GM23248 (cell line): ENCODE results near the gene SPATA2L.
"Not testable (repeated sequence)": the region's sequence is repeated elsewhere in the genome, so short reads cannot be mapped to it uniquely, and the experiment has no call there.

ENCODE experiments used
- EZH2 ChIP-seq: fragments of 200-600 bp; sonication (generic); IDR thresholded peaks from 2 replicates; pipeline ENCODE4 v1.6.1; 2018; ENCODE audit warnings: antibody characterized with exemption, mild to moderate bottlenecking; ENCODE audit not compliant: insufficient read depth, poor library complexity, severe bottlenecking
- EZH2phosphoT487 ChIP-seq: fragments of 200-600 bp; sonication (generic); IDR thresholded peaks from 2 replicates; pipeline ENCODE4 v1.6.1; 2018; ENCODE audit warnings: antibody characterized with exemption, moderate library complexity, mild to moderate bottlenecking, low read depth; ENCODE audit not compliant: insufficient read depth

DNA sequence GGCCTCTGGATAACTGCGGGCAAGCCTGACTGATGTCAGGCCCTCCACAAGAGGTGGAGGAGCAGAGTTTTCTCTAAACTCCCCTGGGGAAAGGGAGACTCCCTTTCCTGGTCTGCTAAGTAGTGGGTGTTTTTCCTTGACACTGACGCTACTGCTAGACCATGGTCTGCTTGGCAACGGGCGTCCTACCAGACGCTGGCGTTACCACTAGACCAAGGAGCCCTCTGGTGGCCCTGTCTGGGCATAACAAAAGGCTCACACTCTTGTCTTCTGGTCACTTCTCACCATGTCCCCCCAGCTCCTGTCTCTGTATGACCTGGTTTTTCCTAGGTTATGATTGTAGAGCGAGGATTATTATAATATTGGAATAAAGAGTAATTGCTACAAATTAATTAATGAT, 34.5 kb downstream of the SPATA2L start:
- not testable (repeated sequence) for TF ChIP-seq EZH2, EZH2phosphoT487
